Umbilical cord (tissue), 2 donors: ENCODE results near the gene CARD10. TPM values are rescaled to one million over a fixed set of nuclear protein-coding genes. Genes with fewer than 3 reads are reported as not detected.
"Not testable (repeated sequence)": the region's sequence is repeated elsewhere in the genome, so short reads cannot be mapped to it uniquely, and the experiment has no call there.

Experiments
- DNase-seq: peaks from one replicate; pipeline ENCODE4 v3.0.0-alpha.2; 2015; ENCODE audit warnings: low spot score
- total RNA-seq: library from RNA; depleted of rRNA; stranded (reverse); fragments of >200 nt; gene quantifications from one replicate; pipeline ENCODE4 v1.2.3, GENCODE V29; 2014; ENCODE audit warnings: low replicate concordance; ENCODE audit not compliant: insufficient read depth

The CARD10 gene
- total RNA-seq, 1 donor from 2014 or later = 5.5 TPM

- no peak for DNase-seq
Observed at GRCh38 chr22:37557321-37558001, 38.2 kb upstream of the CARD10 start.

DNA sequence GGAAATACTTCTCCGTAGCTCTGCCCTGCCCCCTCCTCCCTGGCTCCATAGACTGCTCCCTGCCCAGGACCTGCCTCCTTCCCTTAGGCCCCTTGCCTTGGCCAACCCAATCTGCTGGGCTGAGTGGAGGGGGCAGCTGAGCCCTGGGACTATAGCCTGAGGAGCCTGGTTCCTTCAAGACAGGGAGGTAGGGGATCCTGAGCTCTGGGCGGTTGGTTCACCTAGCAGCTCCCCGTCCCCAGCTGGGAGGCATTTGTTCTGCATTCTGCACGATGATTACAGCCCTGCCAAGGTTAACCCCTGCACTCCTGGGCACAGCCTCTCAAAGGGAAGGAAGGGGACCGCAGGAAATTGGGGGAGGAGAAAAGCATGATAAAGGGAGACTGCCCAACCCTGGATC lies 37.5 kb upstream of the CARD10 start:
- DNase-seq = no peak

GRCh38 chr22:37555029-37555428 lies 35.8 kb upstream of the CARD10 start:
- DNase-seq = no peak

GRCh38 chr22:37553725-37554124 lies 34.5 kb upstream of the CARD10 start:
- DNase-seq = no peak

- DNase-seq = peak; percentile 92
Observed at GRCh38 chr22:37552524-37553163, 33.4 kb upstream of the CARD10 start.

- DNase-seq = no peak
Observed at GRCh38 chr22:37551981-37552380, 32.8 kb upstream of the CARD10 start.

- DNase-seq = not testable (repeated sequence)
Observed at GRCh38 chr22:37550921-37551320, 31.7 kb upstream of the CARD10 start.

GRCh38 chr22:37549704-37550059 lies 30.5 kb upstream of the CARD10 start:
- peak; percentile 72 for DNase-seq

DNA sequence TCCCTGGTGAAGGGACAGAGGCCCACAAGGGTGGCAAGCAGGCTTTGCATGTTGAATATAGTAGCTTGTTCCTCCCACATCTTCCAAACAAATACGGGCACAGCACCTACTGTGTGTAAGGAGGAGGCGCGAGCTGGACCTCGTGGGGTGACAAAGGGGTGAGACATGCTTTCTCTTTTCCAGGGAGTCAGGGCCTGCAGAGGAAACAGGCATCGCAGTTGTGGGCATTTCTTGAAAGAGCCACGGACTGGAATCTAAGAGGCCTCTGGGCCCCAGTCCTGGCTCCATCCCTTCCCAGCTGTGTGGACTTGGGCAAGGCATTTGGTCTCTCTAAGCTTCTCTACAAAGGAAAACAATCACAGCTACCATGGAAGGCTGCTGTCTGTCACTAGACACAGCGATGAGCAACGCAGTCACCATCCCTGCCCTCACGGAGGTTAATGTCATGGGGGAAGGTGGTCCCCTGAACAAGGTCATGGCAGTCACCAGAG lies 28.1 kb upstream of the CARD10 start:
- DNase-seq = peak; percentile 66

DNA sequence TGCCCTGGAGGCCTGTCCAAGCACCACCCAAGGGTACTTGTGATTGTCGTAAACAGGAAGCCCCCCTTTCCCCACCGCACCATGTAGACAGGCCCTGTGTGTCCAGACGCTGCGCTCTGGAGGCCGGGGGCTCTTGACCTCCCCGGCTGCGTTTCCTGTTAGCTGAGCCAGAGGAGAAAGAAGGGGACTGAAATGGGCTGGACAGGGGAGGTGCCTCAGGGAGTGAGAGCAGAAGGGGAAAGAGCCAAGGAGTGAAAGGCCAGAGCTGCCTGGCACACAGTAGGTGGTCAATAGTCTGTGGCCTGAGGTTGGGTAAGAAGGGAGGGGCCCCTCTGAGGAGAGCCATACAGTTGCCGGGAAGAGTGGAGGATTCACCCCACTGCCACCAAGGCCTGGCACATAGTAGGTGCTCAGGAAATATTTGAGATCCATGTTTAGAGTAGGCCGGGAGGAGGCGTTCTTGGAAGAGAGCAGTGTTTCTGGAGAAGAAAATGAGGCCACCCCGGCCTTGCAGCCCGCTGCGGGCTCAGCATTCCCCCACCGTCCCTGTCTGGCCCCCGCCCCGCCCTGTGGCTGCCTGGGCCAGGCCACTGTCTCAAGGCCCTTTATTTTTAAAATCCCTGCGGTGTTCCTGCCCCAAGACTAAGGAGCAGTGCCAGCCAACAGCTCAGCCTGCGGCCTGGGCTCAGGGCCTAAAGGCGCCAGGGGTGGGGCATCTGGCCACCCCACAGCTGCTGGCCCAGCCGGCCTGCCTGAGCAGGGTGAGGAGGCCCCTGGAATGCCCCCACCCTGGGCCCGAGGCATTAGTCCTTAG lies 27.4 kb upstream of the CARD10 start:
- DNase-seq = peak; percentile 75

GRCh38 chr22:37545703-37546436 lies 26.7 kb upstream of the CARD10 start:
- DNase-seq = peak; percentile 99

DNA sequence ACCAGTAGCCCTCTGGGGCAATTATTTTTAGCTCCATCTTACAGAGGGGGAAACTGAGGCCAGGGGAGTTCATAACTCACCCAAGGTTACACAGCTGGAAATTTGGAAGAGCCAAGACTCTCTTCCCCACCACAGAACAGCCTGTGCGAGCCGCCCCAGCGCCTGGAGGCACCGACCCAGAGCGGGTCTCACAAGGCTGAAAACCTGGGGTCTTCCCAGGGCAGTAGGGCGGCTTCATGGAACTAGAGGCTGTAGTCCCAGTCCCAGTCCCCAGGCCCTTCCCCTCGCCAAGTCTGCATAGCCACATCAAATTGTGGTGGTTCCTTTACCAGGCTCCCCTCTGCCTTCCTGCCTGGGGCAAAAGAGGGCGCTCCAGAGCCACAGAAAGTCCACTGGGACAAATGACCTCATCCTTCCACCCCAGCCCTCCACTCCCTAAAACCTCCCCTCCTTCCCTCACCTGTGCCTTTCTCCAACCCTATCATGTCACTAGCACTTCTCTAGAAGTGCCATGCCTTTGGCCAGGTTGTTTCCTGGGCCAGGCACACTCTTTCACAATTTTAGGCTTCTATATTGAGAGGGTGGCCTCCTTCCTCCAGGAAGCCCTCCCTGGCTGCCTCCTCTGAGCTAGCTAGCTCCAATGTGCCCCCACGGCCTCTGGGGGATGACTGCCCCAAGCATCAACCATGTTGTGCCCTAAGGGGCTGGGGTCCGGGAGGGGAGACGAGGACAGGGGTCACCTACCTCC lies 25.9 kb upstream of the CARD10 start:
- DNase-seq = peak; percentile 68

DNA sequence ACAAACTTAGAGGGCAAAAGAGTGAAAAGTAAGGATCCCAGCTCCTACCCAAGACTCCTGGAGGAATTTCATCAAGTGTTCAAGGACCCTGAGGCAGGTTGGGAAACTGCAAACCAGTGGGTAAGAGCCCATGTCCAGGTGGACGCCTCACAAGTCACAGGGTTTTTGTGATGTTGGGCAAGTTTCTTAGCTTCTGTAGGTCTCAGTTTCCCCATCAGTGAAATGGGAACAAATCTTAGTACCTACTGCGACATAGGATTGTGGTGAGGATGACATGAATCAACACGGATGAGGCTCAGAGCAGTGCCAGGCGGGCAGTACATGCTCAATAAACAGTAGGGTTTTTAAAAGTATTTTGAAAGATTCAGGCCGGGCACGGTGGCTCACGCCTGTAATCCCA lies 23.7 kb upstream of the CARD10 start:
- no peak for DNase-seq

DNA sequence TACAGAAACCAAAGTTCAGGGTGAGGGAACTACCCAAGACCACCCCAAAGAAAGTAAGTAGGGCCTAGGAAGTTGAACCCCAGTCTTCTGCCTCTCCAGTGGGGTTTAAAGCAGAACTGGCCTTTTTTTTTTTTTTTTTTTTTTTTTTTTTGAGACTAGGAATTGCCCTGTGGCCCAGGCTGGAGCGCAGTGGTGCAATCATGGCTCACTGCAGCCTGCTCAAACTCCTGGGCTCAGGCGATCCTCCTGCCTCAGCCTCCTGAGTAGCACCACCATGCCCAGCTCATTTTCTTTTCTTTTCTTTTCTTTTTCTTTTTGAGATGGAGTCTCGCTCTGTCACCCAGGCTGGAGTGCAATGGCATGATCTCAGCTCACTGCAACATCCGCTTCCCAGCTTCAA lies 23.2 kb upstream of the CARD10 start:
- DNase-seq = not testable (repeated sequence)

DNA sequence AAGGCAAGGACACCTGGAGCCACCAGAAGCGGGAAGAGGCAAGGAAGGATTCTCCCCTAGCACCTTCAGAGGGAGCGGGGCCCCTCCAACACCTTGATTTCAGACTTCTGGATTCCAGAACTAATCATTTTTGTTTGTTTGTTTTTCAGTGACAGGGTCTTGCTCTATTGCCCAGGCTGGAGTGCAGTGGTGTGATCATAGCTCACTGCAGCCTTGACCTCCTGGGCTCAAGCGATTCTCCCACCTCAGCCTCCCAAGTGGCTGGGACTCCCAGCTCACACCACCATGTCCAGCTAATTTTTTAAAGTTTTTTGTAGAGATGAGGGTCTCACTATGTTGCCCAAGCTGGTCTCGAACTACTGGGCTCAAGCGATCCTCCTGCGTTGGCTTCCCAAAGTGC lies 20.6 kb upstream of the CARD10 start:
- not testable (repeated sequence) for DNase-seq

DNA sequence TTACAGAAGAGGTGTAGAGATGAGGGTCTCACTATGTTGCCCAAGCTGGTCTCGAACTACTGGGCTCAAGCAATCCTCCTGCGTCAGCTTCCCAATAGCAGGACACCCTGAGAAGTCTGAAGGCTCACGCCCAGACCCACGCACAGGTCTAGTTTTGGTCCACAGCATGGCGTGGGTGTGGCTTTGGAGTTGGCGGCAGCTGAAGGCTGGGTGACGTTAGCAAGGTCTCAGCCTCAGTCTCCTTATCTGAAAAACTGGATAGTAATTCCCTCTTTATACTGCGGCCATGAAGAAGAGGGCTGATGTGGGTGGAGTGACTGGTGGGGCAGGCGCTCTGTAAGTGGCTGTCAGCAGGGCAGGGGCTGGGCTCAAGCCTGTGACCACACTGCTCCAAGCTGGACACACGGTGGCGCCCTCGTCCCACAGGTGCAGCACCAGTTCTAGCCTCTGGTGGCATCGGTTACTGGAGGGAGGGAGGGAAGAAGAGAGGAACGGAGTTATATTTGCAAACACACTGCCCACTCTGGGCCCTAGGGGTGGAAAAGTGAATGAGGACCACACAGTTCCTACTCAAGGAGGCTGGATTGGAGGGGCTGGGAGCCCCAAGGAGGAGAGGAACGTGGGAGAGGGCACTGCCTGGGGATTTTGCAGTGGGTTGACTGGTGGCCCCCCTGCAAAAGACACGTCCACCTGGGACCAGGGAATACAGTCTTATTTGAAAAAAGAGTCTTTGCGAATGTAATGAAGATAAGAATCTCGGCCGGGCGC lies 19.6 kb upstream of the CARD10 start:
- DNase-seq = peak; percentile 97

GRCh38 chr22:37535159-37535558 lies 15.9 kb upstream of the CARD10 start:
- DNase-seq = no peak

GRCh38 chr22:37534445-37534844 lies 15.2 kb upstream of the CARD10 start:
- no peak for DNase-seq

GRCh38 chr22:37533995-37534394 lies 14.8 kb upstream of the CARD10 start:
- no peak for DNase-seq

DNA sequence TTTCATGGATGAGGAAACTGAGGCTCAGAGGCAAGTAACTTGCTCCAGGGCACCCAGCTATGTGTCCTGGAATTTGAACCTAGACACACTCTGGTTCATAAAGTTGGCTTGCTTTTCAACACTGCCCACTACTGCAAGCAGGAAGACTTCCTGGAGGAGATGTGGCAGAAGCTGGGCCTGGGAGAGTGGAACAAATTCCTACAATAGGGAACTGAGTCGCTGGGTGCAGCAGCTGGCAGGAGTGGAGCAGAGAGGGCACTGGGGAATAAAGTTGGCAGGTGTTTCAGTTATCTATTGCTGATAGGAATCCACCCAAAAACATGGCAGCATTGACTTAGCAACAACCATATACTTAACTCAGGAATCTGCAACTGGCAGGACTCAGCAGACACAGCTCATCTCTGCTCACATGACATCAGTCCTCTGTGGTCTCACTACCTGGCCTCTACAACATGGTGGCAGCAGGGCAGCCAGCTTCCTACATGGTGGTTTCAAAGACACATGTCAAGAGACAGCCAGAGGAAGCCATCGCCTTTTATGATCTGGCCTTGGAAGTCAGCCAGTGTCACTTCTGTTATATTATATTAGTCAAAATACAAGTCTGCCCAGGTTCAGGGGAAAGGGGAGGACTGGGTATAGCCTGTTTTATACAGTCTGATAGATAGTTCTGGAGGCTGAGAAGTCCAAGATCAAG lies 10.6 kb upstream of the CARD10 start:
- DNase-seq = no peak
